ENCODE results near the gene ZNF407.

The ZNF407 gene

DNA sequence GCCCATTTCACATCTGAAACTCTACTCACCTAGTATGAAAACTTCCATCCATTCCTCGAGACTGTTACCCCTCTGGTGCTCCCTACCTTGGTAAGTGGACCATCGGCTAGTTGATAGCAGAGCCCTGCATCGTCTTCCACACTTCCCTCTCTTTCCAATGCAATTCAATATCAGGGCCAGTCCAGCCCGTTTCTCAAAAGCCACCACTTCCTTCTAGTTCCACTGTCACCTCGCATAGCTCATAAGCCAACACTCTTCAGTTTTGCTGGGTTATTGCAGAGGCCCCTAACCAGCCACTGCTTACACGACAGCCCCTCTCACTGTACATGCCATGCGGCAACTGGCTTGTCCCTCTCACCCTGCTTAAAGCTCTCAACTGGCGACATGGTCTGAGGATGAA, 10.2 kb upstream of the ZNF407 start:
- TF ChIP-seq, protein P1, sequence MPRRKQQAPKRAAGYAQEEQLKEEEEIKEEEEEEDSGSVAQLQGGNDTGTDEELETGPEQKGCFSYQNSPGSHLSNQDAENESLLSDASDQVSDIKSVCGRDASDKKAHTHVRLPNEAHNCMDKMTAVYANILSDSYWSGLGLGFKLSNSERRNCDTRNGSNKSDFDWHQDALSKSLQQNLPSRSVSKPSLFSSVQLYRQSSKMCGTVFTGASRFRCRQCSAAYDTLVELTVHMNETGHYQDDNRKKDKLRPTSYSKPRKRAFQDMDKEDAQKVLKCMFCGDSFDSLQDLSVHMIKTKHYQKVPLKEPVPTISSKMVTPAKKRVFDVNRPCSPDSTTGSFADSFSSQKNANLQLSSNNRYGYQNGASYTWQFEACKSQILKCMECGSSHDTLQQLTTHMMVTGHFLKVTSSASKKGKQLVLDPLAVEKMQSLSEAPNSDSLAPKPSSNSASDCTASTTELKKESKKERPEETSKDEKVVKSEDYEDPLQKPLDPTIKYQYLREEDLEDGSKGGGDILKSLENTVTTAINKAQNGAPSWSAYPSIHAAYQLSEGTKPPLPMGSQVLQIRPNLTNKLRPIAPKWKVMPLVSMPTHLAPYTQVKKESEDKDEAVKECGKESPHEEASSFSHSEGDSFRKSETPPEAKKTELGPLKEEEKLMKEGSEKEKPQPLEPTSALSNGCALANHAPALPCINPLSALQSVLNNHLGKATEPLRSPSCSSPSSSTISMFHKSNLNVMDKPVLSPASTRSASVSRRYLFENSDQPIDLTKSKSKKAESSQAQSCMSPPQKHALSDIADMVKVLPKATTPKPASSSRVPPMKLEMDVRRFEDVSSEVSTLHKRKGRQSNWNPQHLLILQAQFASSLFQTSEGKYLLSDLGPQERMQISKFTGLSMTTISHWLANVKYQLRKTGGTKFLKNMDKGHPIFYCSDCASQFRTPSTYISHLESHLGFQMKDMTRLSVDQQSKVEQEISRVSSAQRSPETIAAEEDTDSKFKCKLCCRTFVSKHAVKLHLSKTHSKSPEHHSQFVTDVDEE (CRISPR knock-in tag; IDR thresholded peaks at IDR 0.05) = no peak
- TF ChIP-seq, protein P2, sequence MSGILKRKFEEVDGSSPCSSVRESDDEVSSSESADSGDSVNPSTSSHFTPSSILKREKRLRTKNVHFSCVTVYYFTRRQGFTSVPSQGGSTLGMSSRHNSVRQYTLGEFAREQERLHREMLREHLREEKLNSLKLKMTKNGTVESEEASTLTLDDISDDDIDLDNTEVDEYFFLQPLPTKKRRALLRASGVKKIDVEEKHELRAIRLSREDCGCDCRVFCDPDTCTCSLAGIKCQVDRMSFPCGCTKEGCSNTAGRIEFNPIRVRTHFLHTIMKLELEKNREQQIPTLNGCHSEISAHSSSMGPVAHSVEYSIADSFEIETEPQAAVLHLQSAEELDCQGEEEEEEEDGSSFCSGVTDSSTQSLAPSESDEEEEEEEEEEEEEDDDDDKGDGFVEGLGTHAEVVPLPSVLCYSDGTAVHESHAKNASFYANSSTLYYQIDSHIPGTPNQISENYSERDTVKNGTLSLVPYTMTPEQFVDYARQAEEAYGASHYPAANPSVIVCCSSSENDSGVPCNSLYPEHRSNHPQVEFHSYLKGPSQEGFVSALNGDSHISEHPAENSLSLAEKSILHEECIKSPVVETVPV (CRISPR knock-in tag; IDR thresholded peaks at IDR 0.05) = no peak
- TF ChIP-seq, protein P3, sequence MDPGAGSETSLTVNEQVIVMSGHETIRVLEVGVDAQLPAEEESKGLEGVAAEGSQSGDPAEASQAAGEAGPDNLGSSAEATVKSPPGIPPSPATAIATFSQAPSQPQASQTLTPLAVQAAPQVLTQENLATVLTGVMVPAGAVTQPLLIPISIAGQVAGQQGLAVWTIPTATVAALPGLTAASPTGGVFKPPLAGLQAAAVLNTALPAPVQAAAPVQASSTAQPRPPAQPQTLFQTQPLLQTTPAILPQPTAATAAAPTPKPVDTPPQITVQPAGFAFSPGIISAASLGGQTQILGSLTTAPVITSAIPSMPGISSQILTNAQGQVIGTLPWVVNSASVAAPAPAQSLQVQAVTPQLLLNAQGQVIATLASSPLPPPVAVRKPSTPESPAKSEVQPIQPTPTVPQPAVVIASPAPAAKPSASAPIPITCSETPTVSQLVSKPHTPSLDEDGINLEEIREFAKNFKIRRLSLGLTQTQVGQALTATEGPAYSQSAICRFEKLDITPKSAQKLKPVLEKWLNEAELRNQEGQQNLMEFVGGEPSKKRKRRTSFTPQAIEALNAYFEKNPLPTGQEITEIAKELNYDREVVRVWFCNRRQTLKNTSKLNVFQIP (CRISPR knock-in tag; IDR thresholded peaks at IDR 0.05; ENCODE audit: borderline replicate concordance, low read depth) = no peak
- TF ChIP-seq ARNTL (CRISPR knock-in tag; IDR thresholded peaks at IDR 0.05; ENCODE audit: borderline replicate concordance, low read depth) = no peak
- no peak for ATAC-seq

DNA sequence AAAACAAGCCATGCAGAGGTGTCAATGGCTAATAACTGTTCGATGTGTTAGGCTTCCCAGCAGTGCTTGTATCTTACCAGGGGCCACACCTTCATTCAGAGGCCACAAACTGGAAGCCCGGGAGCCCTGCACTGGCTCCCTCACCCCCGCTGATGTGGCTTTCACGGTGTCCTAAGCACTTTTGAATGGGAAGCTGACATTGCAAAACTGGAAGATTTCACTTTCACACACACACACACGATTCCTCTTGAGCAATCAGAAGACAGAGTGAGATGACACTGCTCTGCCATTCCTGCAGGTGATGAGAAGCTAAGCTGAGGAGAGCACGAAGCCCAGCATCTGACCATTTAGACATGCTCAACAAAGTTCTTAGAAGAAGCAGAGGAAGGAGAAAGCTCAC, 8.6 kb upstream of the ZNF407 start:
- no peak; the same call in 2 of the 3 replicates for ATAC-seq
- TF ChIP-seq, protein P1 (CRISPR knock-in tag; IDR thresholded peaks at IDR 0.05) = no peak
- no peak for TF ChIP-seq ARNTL (CRISPR knock-in tag; IDR thresholded peaks at IDR 0.05; ENCODE audit: borderline replicate concordance, low read depth)
- TF ChIP-seq GLIS3 (CRISPR knock-in tag; IDR thresholded peaks at IDR 0.05) = no peak
- TF ChIP-seq, protein P4, sequence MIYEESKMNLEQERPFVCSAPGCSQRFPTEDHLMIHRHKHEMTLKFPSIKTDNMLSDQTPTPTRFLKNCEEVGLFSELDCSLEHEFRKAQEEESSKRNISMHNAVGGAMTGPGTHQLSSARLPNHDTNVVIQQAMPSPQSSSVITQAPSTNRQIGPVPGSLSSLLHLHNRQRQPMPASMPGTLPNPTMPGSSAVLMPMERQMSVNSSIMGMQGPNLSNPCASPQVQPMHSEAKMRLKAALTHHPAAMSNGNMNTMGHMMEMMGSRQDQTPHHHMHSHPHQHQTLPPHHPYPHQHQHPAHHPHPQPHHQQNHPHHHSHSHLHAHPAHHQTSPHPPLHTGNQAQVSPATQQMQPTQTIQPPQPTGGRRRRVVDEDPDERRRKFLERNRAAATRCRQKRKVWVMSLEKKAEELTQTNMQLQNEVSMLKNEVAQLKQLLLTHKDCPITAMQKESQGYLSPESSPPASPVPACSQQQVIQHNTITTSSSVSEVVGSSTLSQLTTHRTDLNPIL (CRISPR knock-in tag; IDR thresholded peaks at IDR 0.05; ENCODE audit: low read depth) = no peak
- no peak for TF ChIP-seq BACH2 (CRISPR knock-in tag; IDR thresholded peaks at IDR 0.05; ENCODE audit: borderline replicate concordance)
- TF ChIP-seq RARB (CRISPR knock-in tag; IDR thresholded peaks at IDR 0.05) = no peak
- TF ChIP-seq PPARA (CRISPR knock-in tag; IDR thresholded peaks at IDR 0.05; ENCODE audit: borderline replicate concordance) = no peak
- no peak for TF ChIP-seq ZNF8 (CRISPR knock-in tag; IDR thresholded peaks at IDR 0.05)
- no peak for TF ChIP-seq TOX (CRISPR knock-in tag; IDR thresholded peaks at IDR 0.05; ENCODE audit: borderline replicate concordance)
- TF ChIP-seq, protein P5, sequence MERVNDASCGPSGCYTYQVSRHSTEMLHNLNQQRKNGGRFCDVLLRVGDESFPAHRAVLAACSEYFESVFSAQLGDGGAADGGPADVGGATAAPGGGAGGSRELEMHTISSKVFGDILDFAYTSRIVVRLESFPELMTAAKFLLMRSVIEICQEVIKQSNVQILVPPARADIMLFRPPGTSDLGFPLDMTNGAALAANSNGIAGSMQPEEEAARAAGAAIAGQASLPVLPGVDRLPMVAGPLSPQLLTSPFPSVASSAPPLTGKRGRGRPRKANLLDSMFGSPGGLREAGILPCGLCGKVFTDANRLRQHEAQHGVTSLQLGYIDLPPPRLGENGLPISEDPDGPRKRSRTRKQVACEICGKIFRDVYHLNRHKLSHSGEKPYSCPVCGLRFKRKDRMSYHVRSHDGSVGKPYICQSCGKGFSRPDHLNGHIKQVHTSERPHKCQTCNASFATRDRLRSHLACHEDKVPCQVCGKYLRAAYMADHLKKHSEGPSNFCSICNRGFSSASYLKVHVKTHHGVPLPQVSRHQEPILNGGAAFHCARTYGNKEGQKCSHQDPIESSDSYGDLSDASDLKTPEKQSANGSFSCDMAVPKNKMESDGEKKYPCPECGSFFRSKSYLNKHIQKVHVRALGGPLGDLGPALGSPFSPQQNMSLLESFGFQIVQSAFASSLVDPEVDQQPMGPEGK (CRISPR knock-in tag; IDR thresholded peaks at IDR 0.05; ENCODE audit: borderline replicate concordance) = no peak
- no peak for TF ChIP-seq ZNF70 (CRISPR knock-in tag; IDR thresholded peaks at IDR 0.05)
- no peak for TF ChIP-seq ESRRG (CRISPR knock-in tag; IDR thresholded peaks at IDR 0.05)
- no peak for TF ChIP-seq ZFP30 (CRISPR knock-in tag; IDR thresholded peaks at IDR 0.05)
- TF ChIP-seq, protein P3 (CRISPR knock-in tag; IDR thresholded peaks at IDR 0.05; ENCODE audit: borderline replicate concordance, low read depth) = no peak
- no peak for TF ChIP-seq CSDC2 (CRISPR knock-in tag; IDR thresholded peaks at IDR 0.05)
- no peak for TF ChIP-seq ZFP3 (CRISPR knock-in tag; IDR thresholded peaks at IDR 0.05)
- TF ChIP-seq ISL1 (CRISPR knock-in tag; IDR thresholded peaks at IDR 0.05) = no peak
- no peak for TF ChIP-seq ZNF565 (CRISPR knock-in tag; conservative IDR thresholded peaks at IDR 0.05; ENCODE audit: low read depth)
